ENCODE data around the gene PRIM2.
A peak's percentile ranks its signal among the peaks of the same experiment; 100 is the strongest.
"Not testable (repeated sequence)": the region's sequence is repeated elsewhere in the genome, so short reads cannot be mapped to it uniquely, and the experiment has no call there.

PRIM2 gene, protein sequence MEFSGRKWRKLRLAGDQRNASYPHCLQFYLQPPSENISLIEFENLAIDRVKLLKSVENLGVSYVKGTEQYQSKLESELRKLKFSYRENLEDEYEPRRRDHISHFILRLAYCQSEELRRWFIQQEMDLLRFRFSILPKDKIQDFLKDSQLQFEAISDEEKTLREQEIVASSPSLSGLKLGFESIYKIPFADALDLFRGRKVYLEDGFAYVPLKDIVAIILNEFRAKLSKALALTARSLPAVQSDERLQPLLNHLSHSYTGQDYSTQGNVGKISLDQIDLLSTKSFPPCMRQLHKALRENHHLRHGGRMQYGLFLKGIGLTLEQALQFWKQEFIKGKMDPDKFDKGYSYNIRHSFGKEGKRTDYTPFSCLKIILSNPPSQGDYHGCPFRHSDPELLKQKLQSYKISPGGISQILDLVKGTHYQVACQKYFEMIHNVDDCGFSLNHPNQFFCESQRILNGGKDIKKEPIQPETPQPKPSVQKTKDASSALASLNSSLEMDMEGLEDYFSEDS

DNA sequence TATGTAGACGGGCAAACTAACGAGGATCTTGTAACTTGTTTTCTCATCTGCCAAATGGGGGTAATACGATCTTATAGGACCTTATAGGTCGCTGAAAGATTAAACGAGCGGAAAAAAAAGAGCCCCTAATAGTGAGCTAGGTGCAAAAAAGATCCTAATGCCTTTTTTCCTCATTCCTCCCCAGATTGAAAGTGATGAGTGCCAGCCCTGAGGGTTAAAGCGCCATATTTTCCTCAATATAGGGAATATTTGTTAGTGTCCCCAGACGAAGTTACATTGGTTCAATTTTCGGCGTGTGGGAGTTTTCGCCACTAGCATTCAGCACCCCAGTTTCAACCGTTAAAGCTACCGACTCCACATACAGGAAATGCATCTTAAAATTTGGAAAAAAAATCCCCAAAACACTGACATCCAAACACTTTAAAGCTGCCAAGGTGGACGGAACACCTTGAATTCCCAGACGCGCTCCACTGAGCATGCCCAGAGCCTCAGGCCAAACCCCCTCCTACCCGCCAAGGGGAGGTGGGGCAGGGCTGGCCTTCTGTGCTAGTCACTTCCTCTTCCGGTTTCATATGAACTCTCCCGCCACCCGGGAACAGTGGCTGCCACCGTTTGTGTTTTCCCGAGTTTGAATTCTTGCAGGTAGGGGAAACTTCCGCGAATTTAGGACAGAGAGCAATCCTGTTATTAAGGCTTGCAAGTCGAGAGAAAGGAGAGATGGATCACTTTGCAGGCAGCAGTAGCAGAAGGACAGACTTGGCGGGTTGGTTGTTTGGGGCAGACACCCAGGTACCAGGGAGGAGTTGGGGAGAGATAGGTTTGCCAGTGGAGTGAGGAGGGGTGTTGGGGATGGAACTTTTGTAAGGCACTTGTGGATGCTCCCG lies at the start of gene PRIM2:
PRIM2 (plus strand) TSS at position 571 of the 884 bp plus-strand sequence. CDS start 816 bp downstream, outside the sequence.
- DNase-seq, result peak; percentile 93

DNA sequence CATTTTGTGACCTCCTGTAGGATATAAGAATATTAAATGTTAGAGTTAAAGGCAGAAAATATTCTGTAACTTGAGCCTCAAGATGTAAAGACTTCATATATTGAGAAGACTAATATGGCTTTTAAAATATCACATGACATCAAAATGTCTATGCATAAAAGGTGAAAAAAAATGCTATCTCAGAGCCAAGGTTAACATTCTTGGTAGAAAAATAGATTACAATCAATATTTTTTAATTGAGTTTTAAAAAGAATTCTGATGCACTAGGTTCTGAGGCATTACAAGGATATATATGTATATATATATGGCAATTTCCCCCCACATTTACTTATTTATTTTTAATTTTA lies 49.2 kb upstream of the PRIM2 start:
- no peak for DNase-seq

DNA sequence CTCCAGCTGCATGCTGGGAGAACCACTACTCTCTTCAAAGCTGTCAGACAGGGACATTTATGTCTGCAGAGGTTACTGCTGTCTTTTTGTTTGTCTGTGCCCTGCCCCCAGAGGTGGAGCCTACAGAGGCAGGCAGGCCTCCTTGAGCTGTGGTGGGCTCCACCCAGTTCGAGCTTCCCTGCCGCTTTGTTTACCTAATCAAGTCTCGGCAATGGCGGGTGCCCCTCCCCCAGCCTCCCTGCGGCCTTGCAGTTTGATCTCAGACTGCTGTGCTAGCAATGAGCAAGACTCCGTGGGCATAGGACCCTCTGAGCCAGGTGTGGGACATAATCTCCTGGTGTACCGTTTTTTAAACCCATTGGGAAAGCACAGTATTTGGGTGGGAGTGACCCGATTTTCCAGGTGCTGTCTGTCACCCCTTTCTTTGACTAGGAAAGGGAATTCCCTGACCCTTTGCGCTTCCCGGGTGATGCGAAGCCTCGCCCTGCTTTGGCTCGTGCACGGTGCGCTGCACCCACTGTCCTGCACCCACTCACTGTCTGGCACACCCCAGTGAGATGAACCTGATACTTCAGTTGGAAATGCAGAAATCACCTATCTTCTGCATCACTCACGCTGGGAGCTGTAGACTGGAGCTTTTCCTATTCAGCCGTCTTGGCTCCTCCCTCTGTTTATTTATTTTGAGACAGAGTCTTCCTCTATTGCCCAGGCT lies 43.2 kb upstream of the PRIM2 start:
- not testable (repeated sequence) for DNase-seq

DNA sequence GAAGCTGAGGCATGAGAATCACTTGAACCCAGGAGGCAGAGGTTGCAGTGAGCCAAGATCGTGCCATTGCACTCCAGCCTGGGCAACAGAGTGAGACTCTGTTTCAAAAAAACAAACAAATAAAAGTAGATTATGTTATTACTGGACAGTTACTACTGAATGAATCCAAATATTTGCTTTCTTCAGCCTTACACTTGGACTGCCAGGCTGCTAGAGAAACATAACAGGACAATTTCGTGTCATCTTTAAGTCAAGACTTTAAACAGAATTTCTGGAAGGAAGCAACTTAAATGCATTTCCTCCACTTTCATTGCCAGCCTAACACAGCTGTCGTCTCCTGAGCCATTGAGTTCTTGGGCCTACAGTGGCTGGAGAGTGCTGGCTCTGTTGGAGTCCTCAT lies 42.0 kb upstream of the PRIM2 start:
- no peak for DNase-seq

DNA sequence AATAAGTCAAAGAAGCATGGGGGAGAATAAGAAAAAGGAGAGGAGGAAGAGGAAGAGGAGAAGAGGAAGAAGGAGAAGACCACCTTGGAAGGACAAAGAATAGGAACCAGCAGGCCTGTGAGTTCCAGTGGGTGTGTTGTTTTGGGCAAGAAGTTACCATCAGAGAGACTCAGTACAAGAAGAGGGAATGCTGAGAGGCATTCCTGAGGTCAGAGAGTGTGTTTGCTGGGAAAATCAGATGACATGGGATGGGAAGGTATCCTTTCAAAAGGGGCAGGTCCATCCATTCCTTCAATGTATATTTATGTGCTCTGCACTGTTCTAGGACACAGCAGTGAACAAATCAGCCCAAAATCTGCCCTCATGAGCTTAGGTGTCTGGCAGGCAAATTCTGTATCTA lies 40.5 kb upstream of the PRIM2 start:
- no peak for DNase-seq

DNA sequence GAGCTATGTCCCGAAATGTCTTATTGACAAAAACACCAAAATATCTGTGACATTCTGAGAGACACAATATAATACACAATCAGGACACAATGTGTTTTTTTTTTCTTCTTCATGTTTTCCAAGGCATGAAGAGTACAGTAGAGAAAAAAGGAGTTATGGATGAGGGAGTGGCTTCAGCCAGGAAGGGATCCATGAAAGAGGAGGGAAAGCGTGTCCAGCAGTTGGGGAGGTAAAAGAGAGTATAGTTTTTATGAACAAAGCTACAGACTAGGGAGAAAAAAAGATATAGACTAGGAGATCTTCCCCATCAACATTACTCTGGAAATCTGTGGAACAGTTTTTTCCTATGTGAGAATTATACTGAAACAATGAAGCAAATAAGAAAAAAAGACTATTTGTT lies 38.9 kb upstream of the PRIM2 start:
- no peak for DNase-seq

DNA sequence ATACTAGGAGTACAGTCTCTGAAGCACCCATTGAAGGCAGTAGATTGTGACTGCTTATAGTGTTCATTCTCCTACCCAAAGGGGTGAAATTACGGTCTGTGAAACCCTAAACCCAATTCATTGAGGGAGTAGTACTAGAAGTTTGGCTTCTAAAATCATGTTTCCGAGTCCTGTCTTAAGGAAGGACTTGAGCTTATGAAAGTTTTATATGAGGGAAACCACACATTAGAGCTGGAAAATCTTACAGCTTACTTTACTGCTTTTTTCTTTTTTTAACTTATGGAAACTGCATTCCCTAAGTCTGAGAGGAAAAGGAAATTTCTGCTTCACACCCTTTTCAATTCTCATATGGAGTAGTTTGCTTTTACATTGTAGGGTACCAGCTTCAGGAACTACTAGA lies 38.4 kb upstream of the PRIM2 start:
- DNase-seq, result no peak

DNA sequence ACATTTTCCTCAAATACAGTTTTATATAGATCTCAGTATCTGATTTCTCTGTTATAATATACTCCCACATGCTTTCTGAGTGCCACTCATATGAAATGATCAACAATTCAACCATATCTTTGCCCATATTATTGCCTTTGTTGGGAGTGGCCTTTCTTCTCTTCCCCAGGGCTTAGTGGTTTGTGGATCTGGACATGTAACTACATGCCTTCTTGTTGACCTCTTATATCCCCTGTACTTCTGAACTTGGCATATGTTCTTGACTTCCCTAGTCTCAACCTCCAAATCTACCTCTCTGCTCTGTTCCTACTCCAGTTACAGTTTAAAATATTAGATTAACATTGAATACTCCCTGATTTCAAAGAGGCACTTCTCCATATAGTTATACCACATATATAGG lies 34.3 kb upstream of the PRIM2 start:
- DNase-seq, result no peak

DNA sequence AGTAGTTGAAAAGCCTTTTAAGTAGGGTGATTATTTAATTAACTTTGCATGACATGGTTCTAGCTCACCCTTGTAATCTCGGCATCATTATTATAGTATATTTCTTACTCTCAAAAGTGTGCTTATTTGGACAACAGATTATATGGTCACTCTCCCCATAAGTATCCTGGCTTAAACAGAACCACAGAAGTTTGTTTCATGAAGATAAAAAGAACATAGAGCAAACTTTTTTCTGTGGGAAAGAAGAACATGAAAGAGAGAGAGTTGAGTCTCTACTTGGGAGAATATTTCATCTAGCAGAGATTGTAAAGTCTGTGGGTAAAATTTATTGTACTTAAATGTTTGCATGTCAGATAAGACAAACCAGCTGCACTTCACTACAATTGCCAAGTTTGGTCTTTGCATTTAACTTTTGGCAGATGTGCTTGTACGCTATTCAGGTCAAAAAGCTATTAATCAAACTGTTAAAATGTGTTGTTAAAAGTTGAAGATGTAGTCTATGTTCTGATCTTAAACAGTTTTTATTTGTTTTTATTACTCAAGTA lies 33.4 kb upstream of the PRIM2 start:
- no peak for DNase-seq

DNA sequence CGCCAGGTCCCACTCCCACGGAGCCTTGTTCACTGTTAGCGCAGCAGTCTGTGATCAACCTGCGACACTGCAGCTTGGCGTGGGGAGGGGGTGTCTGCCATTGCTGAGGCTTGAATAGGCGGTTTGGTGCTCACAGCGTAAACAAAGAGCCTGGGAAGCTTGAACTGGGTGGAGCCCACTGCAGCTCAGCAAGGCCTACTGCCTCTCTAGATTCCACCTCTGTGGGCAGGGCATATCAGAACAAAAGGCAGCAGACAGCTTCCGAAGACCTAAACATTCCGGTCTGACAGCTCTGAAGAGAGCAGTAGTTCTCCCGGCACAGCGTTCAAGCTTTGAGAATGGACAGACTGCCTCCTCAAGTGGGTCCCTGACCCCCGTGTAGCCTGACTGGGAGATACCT lies 29.3 kb upstream of the PRIM2 start:
- not testable (repeated sequence) for DNase-seq

DNA sequence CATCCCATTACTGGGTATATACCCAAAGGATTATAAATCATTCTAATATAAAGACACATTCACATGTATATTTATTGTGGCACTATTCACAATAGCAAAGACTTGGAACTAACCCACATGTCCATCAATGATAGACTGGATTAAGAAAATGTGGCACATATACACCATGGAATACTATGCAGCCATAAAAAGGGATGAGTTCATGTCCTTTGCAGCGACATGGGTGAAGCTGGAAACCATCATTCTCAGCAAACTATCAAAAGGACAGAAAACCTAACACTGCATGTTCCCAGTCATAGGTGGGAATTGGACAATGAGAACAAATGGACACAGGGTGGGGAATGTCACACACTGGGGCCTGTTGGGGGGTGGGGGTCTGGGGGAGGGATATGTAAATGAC lies 24.0 kb upstream of the PRIM2 start:
- not testable (repeated sequence) for DNase-seq

DNA sequence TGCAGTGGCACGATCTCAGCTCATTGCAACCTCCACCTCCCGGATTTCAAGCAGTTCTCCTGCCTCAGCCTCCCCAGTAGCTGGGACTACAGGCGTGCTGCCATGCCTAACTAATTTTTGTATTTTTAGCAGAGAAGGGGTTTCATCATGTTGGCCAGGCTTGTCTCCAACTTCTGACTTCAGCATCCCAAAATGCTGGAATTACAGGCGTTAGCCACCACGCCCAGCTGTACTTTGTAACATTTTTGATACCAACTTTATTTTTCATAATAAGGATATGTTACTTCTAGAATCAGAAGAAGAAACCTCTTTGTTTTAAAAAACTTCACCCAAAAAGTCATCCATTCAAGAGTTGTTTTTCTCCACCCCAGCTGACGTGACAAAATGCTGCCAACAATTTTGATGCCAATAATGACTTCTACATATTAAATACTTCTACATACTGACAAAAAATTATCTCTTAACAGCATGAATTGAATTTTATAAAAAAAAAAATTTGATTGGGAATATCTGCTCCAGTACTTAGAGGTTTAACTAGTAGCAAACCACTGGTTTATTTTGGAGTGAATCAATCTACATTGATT lies 22.5 kb upstream of the PRIM2 start:
- DNase-seq, result no peak

DNA sequence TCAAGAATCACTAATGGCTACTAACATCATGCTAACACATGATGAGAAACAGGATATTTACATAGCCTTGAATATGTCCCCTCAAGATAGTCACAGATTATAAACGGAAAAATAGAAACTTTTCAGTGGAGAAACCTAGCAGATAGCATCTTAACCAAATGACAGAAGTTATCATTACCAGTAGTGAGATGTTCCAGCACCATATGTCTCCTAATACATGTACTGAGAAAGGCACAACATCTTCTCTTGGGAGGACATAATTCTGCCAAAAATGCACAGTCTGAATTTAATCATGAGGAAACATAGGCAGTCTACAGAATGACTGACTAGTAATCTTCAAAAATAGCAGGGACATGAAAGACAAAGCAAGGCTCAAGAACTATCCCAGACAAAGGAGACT lies 19.9 kb upstream of the PRIM2 start:
- no peak for DNase-seq

DNA sequence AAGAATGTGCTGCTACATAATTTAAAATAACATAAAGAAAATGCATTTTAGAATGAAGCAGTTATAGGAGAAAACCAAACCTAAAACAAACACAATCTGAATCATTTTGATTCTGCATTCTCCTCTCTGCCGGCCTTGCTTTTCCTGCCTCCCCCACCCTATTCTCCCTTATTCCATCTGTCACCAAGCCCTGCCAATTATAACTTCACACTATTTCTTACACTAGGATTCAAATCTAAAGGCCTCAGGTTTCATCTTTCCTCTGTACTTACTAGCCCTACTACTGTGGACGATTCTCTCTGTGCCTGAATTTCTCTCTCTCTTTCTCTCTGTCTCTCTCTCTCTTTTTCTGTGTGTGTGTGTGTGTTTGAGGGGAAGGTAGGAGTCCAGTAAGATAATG lies 18.7 kb upstream of the PRIM2 start:
- DNase-seq, result no peak

DNA sequence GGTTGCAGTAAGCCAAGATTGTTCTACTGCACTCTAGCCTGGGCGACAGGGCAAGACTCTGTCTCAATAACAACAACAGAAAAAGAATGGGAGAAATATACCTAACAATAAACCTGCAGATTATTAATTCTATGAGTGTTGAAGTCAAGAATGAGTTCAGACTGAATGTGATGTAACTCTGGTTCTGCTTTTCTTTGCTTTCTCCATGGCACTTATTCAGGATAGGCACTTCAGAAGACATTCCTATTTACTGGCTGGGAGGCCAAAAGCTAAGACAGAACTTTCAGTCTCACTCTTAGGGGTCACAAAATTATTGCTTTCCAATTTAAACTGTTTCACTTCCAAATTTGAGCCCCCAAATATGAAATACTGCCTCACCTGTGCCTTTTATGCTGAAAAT lies 15.7 kb upstream of the PRIM2 start:
- DNase-seq, result no peak

DNA sequence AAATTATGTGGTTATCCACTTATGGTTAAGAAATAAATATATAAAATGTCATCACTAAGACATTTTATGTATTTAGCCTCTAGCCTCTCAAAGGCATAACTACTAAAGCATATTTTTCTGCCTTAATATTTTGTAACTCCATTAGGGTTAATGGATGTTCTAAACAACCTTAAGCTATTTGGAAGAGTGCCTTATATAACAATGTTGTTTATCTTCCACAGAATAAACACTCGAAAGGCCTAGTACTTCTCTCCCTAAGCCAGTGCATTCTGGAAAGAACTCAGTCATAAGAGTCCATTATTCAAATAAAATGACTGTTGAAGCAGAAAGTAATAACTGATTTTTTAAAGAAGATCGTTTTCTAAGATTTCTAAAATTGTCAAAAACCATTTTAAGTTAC lies 15.0 kb upstream of the PRIM2 start:
- DNase-seq, result no peak

DNA sequence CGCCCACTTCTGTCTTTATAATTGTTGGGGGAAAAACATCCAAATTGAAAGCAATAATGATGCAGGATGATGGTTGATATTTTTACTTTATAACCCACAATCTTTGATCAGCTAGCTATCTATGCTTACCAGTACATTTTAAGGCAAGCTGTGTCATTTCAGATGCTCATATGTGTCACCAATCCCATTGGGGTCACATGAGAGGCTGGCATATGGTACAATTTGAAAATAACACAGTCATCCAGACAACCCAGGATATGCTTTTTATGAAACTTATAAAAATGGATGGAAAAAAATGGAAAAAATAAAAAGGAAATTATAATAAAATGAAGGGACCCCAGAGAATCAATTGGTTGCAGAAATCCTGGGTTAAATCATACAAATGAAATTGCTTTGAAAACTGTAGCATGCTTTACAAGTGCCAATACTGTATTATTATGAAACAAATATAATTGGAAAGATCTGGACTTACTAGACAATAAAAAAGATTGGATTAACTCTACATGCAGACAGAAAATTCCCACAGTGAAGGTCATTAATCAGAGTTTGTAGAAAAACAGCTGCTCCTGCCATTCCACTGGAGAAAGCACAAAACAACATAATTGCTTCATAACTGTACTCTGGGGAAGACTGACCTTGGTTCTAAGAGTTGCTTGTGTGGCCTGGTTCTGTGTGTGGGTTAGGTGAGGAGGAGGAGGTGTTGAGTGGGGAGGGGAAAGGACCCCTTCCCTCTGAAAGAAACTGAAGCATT lies 13.3 kb upstream of the PRIM2 start:
- no peak for DNase-seq

DNA sequence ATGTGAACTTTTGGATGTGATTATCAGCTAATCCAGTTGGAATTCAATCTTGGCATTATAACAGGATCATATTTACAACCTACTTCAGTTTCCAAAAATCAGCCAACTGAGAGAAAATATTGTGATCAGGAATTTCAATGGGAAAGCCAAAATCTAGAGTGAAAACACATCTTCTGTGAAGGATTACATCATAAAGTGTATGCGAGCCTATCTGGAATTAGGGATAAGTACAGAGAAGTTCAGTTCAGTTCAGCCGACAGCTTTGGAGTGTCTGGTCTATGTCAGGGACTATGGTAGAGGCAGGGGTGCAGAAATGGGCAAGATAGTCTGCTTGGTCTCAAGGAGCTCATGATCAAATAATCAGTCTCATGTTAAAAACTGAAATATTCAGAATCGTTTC lies 12.3 kb upstream of the PRIM2 start:
- no peak for DNase-seq

DNA sequence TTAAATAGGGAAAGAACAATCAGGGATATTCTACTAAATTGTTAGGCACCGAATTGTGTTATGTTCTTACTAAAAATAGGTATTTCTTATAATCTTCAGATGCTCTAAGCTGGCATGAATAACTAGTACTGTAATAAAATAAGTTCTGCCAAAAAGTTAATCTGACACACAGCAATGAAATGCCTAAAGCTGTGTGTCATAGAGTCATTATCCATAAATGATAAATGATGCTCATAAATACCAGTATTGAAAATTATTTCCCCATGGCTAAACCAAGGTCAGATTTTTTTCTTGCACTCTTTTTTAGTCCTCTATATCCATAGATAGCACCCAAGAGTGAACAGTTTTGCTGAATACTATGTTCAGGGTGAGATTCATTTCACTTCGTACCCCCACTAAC lies 11.7 kb upstream of the PRIM2 start:
- DNase-seq, result no peak

DNA sequence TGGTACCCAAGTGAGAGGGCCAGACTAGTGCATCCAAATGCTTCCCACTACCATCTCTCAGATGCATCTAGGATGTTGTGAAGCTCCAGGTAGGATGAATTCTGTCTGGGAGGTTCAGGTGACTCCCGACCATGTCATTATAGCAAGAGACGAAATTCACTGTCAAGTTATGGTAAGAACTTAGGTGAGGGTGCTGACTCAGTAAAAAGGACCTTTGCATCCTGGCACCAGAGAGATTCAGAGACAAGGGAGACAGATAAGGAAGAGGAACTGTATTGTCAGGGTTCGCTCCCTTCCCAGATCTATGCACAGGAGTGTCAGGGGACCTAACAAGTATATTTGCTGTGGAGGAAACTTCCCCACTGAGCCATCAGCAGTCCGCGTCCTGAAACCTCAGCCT lies 11.2 kb upstream of the PRIM2 start:
- DNase-seq, result no peak

DNA sequence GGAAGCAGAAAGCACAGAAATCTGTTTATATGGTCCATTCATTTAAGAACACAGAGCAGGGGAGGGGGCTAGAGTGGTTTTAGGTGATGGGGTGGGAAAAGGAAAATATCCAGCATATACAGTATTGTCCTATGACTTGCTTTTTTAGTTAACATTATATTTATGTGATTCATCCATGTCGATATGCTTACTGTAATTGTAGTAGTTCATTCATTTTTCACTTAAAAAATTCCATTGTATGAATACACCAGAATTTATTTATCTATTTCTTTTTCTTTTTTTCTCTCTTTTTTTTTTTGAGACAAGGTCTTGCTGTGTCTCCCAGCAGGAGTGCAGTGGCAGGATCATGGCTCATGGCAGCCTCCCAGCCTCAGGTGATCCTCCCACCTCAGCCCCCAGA lies 9.6 kb upstream of the PRIM2 start:
- no peak for DNase-seq

DNA sequence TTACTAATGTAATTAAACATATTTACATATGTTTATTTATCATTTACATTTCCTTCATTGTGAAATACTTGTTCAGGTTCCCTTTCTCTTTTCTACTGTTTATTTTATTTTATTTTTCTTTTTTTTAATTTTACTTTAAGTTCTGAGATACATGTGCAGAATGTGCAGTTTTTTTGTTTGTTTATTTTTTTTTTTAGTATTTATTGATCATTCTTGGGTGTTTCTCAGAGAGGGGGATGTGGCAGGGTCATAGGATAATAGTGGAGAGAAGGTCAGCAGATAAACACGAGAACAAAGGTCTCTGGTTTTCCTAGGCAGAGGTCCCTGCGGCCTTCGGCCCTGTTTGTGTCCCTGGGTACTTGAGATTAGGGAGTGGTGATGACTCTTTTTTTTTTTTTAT lies 8.7 kb upstream of the PRIM2 start:
- DNase-seq, result not testable (repeated sequence)
